PC-9 (cell line): ENCODE results near the gene DOK3. TPM values are rescaled to one million over a fixed set of nuclear protein-coding genes. Genes with fewer than 3 reads are reported as not detected.

Experiments used
- BruUV-seq: library from RNA; stranded (reverse); fragments of 400-500 nt; replicated peaks from 2 replicates; lab custom pipeline; 2021; lab: Mats Ljungman, UMichigan
- CTCF ChIA-PET: fragments of 300-600 bp; sonication (Branson Sonifier 250); formaldehyde crosslinking; loops from one replicate; lab custom pipeline; 2022; ENCODE audit warnings: antibody characterized with exemption; lab: Charles Lee
- POLR2A ChIA-PET: fragments of 300-600 bp; sonication (Branson Sonifier 250); formaldehyde crosslinking; loops from one replicate; lab custom pipeline; 2022; ENCODE audit warnings: antibody characterized with exemption; ENCODE audit not compliant: unreplicated experiment; lab: Charles Lee
- DNase-seq, 2 experiments: peaks; one replicate each; pipeline versions ENCODE4 v3.0.0 to v3.0.0-alpha.2; 2015 to 2022; ENCODE audit warnings: mixed read lengths in 1 of 2
- H2AFZ ChIP-seq: fragments of 200-600 bp; sonication (generic); 2 replicates; pipeline ENCODE4 v1.8.1; 2017; ENCODE audit warnings: antibody characterized with exemption
- H3F3A ChIP-seq: fragments of 200-600 bp; sonication (generic); 2 replicates; pipeline ENCODE4 v1.8.1; 2017; ENCODE audit warnings: antibody characterized with exemption, mild to moderate bottlenecking, low read depth; ENCODE audit not compliant: insufficient read depth
- H3K27ac ChIP-seq: fragments of 200-600 bp; sonication (generic); 2 replicates; pipeline ENCODE4 v1.6.1; 2016; ENCODE audit warnings: mixed run types
- H3K27me3 ChIP-seq: fragments of 200-600 bp; sonication (generic); 2 replicates; pipeline ENCODE4 v1.6.1; 2016; ENCODE audit warnings: low read depth, mixed run types; ENCODE audit not compliant: insufficient read depth
- H3K36me3 ChIP-seq: fragments of 200-600 bp; sonication (generic); 2 replicates; pipeline ENCODE4 v1.6.1; 2016; ENCODE audit warnings: low read depth, mixed run types
- H3K4me1 ChIP-seq: fragments of 200-600 bp; sonication (generic); replicated peaks from 2 replicates; pipeline ENCODE4 v1.6.1; 2016; ENCODE audit warnings: mixed run types; ENCODE audit not compliant: insufficient read depth
- H3K4me2 ChIP-seq: fragments of 200-600 bp; sonication (generic); 2 replicates; pipeline ENCODE4 v1.6.1; 2017; ENCODE audit warnings: mixed run types
- H3K4me3 ChIP-seq: fragments of 200-600 bp; sonication (generic); 2 replicates; pipeline ENCODE4 v1.6.1; 2016; ENCODE audit warnings: mixed run types
- H3K79me2 ChIP-seq: fragments of 200-600 bp; sonication (generic); 2 replicates; pipeline ENCODE4 v1.6.1; 2017; ENCODE audit warnings: low read depth, mixed run types
- H3K9me2 ChIP-seq: fragments of 200-600 bp; sonication (generic); 2 replicates; pipeline ENCODE4 v1.8.1; 2017; ENCODE audit warnings: mild to moderate bottlenecking; ENCODE audit not compliant: insufficient read depth
- H3K9me3 ChIP-seq: fragments of 200-600 bp; sonication (generic); 2 replicates; pipeline ENCODE4 v1.8.1; 2016; ENCODE audit warnings: low read depth; ENCODE audit not compliant: insufficient read depth
- H4K20me1 ChIP-seq: fragments of 200-600 bp; sonication (generic); 2 replicates; pipeline ENCODE4 v1.8.1; 2017; ENCODE audit not compliant: insufficient read depth
- CTCF ChIP-seq: fragments of 200-600 bp; sonication (generic); conservative IDR thresholded peaks from 2 replicates; pipeline ENCODE4 v1.6.1; 2017; ENCODE audit warnings: mixed run types, antibody characterized with exemption, mild to moderate bottlenecking, moderate library complexity
- EZH2 ChIP-seq: fragments of 200-600 bp; sonication (generic); IDR thresholded peaks from 2 replicates; pipeline ENCODE4 v1.8.0; 2017; ENCODE audit warnings: antibody characterized with exemption, low read depth
- intact Hi-C: fragments of 100-400 bp; cut with micrococcal nuclease; formaldehyde crosslinking; loops from one replicate; pipeline ENCODE4 v1.10.0; 2022; ENCODE audit not compliant: unreplicated experiment
- total RNA-seq: library from RNA; stranded (reverse); gene quantifications from 2 replicates; pipeline ENCODE4 v1.2.3, GENCODE V29; 2021

DOK3 gene
- total RNA-seq, 1 experiment from 2014 or later, result 12.2 TPM

- H3K36me3 ChIP-seq, result peaks cover 4% of the 10 kb centered on the region; the same call in 1 of the 2 replicates
- ChIA-PET CTCF (no interaction called here), POLR2A (no interaction called here)
- H3K27me3 ChIP-seq, result no peaks in the 10 kb centered on the region
- intact Hi-C loops, result no loop called here
- no TSS peak for BruUV-seq
- H3K4me1 ChIP-seq, result no peaks in the 10 kb centered on the region
- TF ChIP-seq EZH2, result no peak
- no peak for TF ChIP-seq CTCF
- no peak overlapping the region for H3K4me2 ChIP-seq
- peaks cover 13% of the 10 kb centered on the region; the same call in 1 of the 2 replicates for H3F3A ChIP-seq
- no peaks in the 10 kb centered on the region for H3K9me2 ChIP-seq
- DNase-seq, result no peak
- no peak overlapping the region for H3K27ac ChIP-seq
- no peak overlapping the region for H3K4me3 ChIP-seq
- no peaks in the 10 kb centered on the region for H3K79me2 ChIP-seq
- peaks cover 13% of the 10 kb centered on the region for H4K20me1 ChIP-seq
- H3K9me3 ChIP-seq, result no peaks in the 10 kb centered on the region
- no peak overlapping the region for H2AFZ ChIP-seq
Observed at GRCh38 chr5:177462021-177462670, 47.5 kb downstream of the DOK3 start.

GRCh38 chr5:177459819-177460628 lies 49.6 kb downstream of the DOK3 start:
- no peaks in the 10 kb centered on the region for H3K79me2 ChIP-seq
- H3K27me3 ChIP-seq, result no peaks in the 10 kb centered on the region
- no peak overlapping the region for H3K27ac ChIP-seq
- H3K9me2 ChIP-seq, result no peaks in the 10 kb centered on the region
- CTCF ChIA-PET, result no interaction called here
- POLR2A ChIA-PET, result interaction anchor here (0.8 kb wide), 1 partner anchor 34 kb away, joined by 3 read pairs; no protein-coding TSS in a partner anchor
- H3K4me3 ChIP-seq, result no peak overlapping the region
- no peaks in the 10 kb centered on the region; the same call in 1 of the 2 replicates for H3K36me3 ChIP-seq
- intact Hi-C loops, result no loop called here
- H2AFZ ChIP-seq, result no peak overlapping the region
- peaks cover 19% of the 10 kb centered on the region for H4K20me1 ChIP-seq
- H3K4me2 ChIP-seq, result no peak overlapping the region
- peaks cover 19% of the 10 kb centered on the region; the same call in 1 of the 2 replicates for H3F3A ChIP-seq
- TF ChIP-seq EZH2, result no peak
- TF ChIP-seq CTCF, result no peak
- DNase-seq, result no peak
- no TSS peak for BruUV-seq
- no peaks in the 10 kb centered on the region for H3K4me1 ChIP-seq
- H3K9me3 ChIP-seq, result no peaks in the 10 kb centered on the region

GRCh38 chr5:177459357-177459756 lies 50.3 kb downstream of the DOK3 start:
- CTCF ChIA-PET, result no interaction called here

More at GRCh38 chr5:177459357-177459756, 50.3 kb downstream of the DOK3 start:
- no TSS peak for BruUV-seq
- intact Hi-C loops, result no loop called here
- H3K79me2 ChIP-seq, result no peaks in the 10 kb centered on the region
- no peak overlapping the region for H3K27ac ChIP-seq
- POLR2A ChIA-PET, result interaction anchor here (0.8 kb wide), 1 partner anchor 35 kb away, joined by 3 read pairs; no protein-coding TSS in a partner anchor
- H3K27me3 ChIP-seq, result no peaks in the 10 kb centered on the region
- no peak overlapping the region for H3K4me3 ChIP-seq
- no peaks in the 10 kb centered on the region for H3K9me2 ChIP-seq
- H4K20me1 ChIP-seq, result peaks cover 19% of the 10 kb centered on the region
- no peaks in the 10 kb centered on the region for H3K36me3 ChIP-seq
- no peak overlapping the region for H2AFZ ChIP-seq
- no peaks in the 10 kb centered on the region for H3K9me3 ChIP-seq
- peaks cover 19% of the 10 kb centered on the region; the same call in 1 of the 2 replicates for H3F3A ChIP-seq
- TF ChIP-seq EZH2 (no peak), CTCF (no peak)
- H3K4me1 ChIP-seq, result no peaks in the 10 kb centered on the region
- no peak overlapping the region for H3K4me2 ChIP-seq
- no peak for DNase-seq
